IPS-20b (cell line): ENCODE results near the gene TF.
A peak's percentile ranks its signal among the peaks of the same experiment; 100 is the strongest.

Experiments used
- H3K27ac ChIP-seq: one replicate; pipeline ENCODE4 v1.5.1; 2013; ENCODE audit warnings: low read length
- H3K27me3 ChIP-seq: 2 replicates; pipeline ENCODE4 v1.6.1; 2013; ENCODE audit warnings: mild to moderate bottlenecking, low read length, inconsistent platforms; ENCODE audit not compliant: insufficient read depth
- H3K36me3 ChIP-seq: 2 replicates; pipeline ENCODE4 v1.6.1; 2013; ENCODE audit warnings: low read depth, mild to moderate bottlenecking, inconsistent platforms, low read length, moderate library complexity; ENCODE audit not compliant: insufficient read depth
- H3K4me1 ChIP-seq: 2 replicates; pipeline ENCODE4 v1.6.1; 2013; ENCODE audit warnings: mild to moderate bottlenecking, control low read depth, inconsistent platforms, low read length, moderate library complexity; ENCODE audit not compliant: insufficient read depth
- H3K4me3 ChIP-seq: 2 replicates; pipeline ENCODE4 v1.5.1; 2013; ENCODE audit warnings: mild to moderate bottlenecking, low read length, inconsistent platforms
- H3K9ac ChIP-seq: 2 replicates; pipeline ENCODE4 v1.6.1; 2013; ENCODE audit warnings: low read depth, mild to moderate bottlenecking, inconsistent platforms, low read length, moderate library complexity
- H3K9me3 ChIP-seq: 2 replicates; pipeline ENCODE4 v1.6.1; 2013; ENCODE audit warnings: mild to moderate bottlenecking, low read depth, low read length, inconsistent platforms; ENCODE audit not compliant: insufficient read depth

Gene TF

GRCh38 chr3:133799794-133800585 lies 53.8 kb downstream of the TF start:
- no peak overlapping the region for H3K27ac ChIP-seq
- H3K9ac ChIP-seq = no peak overlapping the region
- peaks cover 6% of the 10 kb centered on the region for H3K9me3 ChIP-seq
- H3K4me3 ChIP-seq = no peak overlapping the region
- H3K27me3 ChIP-seq = 0 out of 2 replicates have a peak, but pooled peaks cover 5% of the 10 kb centered on the region
- H3K4me1 ChIP-seq = no peaks in the 10 kb centered on the region
- H3K36me3 ChIP-seq = no peaks in the 10 kb centered on the region

DNA sequence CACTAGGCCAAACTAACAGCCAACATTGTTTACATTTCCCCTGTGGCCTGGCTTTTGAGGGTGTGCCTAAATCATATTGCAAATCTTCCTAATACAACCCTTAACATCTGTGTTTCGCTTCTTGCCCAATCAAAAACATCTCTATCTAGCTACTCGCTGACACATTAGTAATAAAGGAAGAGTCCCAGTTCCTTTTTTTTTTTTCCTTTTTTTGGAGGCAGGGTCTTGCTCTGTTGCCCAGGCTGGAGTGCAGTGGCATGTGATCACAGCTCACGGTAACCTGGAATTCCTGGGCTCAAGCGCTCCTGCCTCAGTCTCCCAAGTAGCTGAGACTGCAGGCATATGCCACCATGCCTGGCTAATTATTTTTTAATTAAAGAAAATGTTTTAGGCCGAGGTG lies 57.3 kb downstream of the TF start:
- peaks cover 11% of the 10 kb centered on the region for H3K36me3 ChIP-seq
- H3K9ac ChIP-seq = no peak overlapping the region
- H3K4me1 ChIP-seq = no peaks in the 10 kb centered on the region
- 0 out of 2 replicates have a peak, but pooled peaks cover 5% of the 10 kb centered on the region for H3K27me3 ChIP-seq
- no peaks in the 10 kb centered on the region for H3K9me3 ChIP-seq
- no peak overlapping the region for H3K4me3 ChIP-seq
- H3K27ac ChIP-seq = no peak overlapping the region

DNA sequence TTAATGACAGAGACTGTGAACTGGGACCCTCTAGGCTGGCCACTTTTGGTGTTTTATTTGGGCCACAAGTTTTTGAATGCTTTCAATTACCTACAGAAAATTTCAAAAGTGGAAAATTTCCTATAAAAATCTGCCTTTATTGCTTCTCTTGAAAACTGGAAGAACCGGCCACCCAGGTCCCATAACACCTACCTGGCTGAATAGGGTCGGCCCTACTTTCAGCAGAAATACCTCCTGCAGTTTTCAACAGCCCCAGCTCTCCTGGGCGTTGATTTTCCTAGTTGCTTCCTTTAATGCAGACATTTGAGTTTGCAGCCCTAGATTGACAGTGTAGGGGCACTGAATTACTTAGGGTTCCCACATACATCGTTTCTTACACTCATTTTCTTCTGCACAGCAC lies 58.7 kb downstream of the TF start:
- H3K27ac ChIP-seq = no peak overlapping the region
- no peak overlapping the region for H3K9ac ChIP-seq
- no peaks in the 10 kb centered on the region for H3K4me1 ChIP-seq
- peaks cover 20% of the 10 kb centered on the region for H3K36me3 ChIP-seq
- H3K27me3 ChIP-seq = 0 out of 2 replicates have a peak, but pooled peaks cover 4% of the 10 kb centered on the region
- no peaks in the 10 kb centered on the region for H3K9me3 ChIP-seq
- H3K4me3 ChIP-seq = peak overlapping the region; percentile 90

DNA sequence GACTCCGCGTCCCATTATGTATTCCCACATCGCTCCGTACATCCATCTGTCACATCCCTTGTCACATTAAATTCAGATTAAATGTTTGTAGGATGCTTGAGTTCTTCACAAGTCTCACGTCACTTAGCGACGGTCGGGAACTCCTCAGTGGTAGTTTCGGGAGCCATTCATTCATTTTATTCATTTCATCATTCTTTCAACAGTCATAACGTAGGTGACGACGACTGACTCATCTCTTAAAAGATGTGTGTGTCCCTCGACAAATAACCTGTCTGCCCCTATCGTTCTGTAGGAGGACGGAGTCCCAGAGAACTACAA lies 59.1 kb downstream of the TF start:
- no peaks in the 10 kb centered on the region for H3K9me3 ChIP-seq
- H3K4me3 ChIP-seq = peak overlapping the region; percentile 90
- H3K4me1 ChIP-seq = no peaks in the 10 kb centered on the region
- H3K36me3 ChIP-seq = peaks cover 25% of the 10 kb centered on the region
- H3K27me3 ChIP-seq = no peaks in the 10 kb centered on the region
- no peak overlapping the region for H3K27ac ChIP-seq
- H3K9ac ChIP-seq = no peak overlapping the region

- H3K4me3 ChIP-seq = peak within 1 kb of the TSS; percentile 90
- no peak within 1 kb of the TSS for H3K27ac ChIP-seq
- peaks cover 30% of the 10 kb centered on the region for H3K36me3 ChIP-seq
- H3K9me3 ChIP-seq = no peaks in the 10 kb centered on the region
- no peaks in the 10 kb centered on the region for H3K4me1 ChIP-seq
- H3K9ac ChIP-seq = peak within 1 kb of the TSS; percentile 79
- no peaks in the 10 kb centered on the region for H3K27me3 ChIP-seq
These were observed 59.7 kb downstream of the TF start, which contains the start of gene SRPRB for GRCh38 chr3:133805702-133806475. Gene SRPRB (plus strand): TSS chr3:133805815. CDS start chr3:133805849, 34 bp downstream.

DNA sequence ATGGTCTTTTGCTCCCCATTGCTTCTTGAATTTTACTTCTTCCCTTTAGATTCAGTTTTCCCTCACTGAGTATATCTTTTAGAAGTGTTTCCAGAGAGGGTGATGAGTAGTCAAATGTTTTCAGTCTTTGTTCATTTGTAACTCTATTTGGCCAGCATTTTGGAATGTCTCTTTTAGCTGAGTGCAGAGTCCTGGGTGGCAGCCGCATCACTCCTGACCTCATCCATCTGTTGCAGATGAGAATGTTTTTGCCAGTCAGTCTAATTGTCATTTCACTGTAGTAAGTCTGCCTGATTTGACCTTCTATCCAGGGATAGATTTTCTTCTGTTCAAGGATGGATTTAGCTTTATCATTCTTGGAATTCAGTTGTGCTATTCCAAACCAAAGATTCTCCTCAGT lies 66.7 kb downstream of the TF start:
- peaks cover 90% of the 10 kb centered on the region for H3K36me3 ChIP-seq
- no peaks in the 10 kb centered on the region for H3K27me3 ChIP-seq
- no peak overlapping the region for H3K27ac ChIP-seq
- no peak overlapping the region for H3K4me3 ChIP-seq
- no peak overlapping the region for H3K9ac ChIP-seq
- no peaks in the 10 kb centered on the region for H3K4me1 ChIP-seq
- no peaks in the 10 kb centered on the region for H3K9me3 ChIP-seq

- Histone ChIP-seq H3K4me3 (no peak overlapping the region), H3K4me1 (no peaks in the 10 kb centered on the region), H3K36me3 (peaks cover 87% of the 10 kb centered on the region), H3K9ac (no peak overlapping the region), H3K27me3 (no peaks in the 10 kb centered on the region), H3K9me3 (no peaks in the 10 kb centered on the region), H3K27ac (no peak overlapping the region)
These were observed 69.2 kb downstream of the TF start for GRCh38 chr3:133815386-133815785.

DNA sequence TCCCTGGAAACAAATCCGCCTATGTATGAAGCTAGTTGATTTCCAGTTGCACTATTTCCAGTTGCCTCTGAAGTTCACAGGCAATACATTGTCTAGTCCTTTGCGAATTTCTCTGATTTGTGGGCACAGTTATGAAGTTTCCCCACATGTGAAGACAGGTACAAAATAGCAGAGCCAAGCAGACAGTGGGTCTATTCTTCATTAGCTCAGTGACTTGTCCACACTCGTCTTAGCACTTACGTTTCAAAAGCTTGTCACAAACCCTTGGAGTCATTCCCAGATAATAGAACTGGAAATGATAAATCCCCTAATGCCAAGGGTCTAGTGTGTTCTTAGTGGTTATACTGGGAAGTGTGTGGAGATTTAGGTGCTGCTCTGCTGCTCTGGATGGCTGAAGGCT lies 73.9 kb downstream of the TF start:
- Histone ChIP-seq H3K9me3 (no peaks in the 10 kb centered on the region), H3K4me1 (peaks cover 16% of the 10 kb centered on the region; the same call in 1 of the 2 replicates), H3K36me3 (peaks cover 89% of the 10 kb centered on the region), H3K27me3 (no peaks in the 10 kb centered on the region), H3K27ac (no peak overlapping the region), H3K9ac (no peak overlapping the region), H3K4me3 (no peak overlapping the region)

- H3K9ac ChIP-seq = no peak overlapping the region
- H3K9me3 ChIP-seq = no peaks in the 10 kb centered on the region
- no peak overlapping the region for H3K27ac ChIP-seq
- H3K36me3 ChIP-seq = peaks cover 84% of the 10 kb centered on the region
- H3K4me1 ChIP-seq = peaks cover 16% of the 10 kb centered on the region; the same call in 1 of the 2 replicates
- peak overlapping the region; percentile 12 for H3K4me3 ChIP-seq
- H3K27me3 ChIP-seq = no peaks in the 10 kb centered on the region
These were observed 74.9 kb downstream of the TF start for GRCh38 chr3:133820889-133821675.

DNA sequence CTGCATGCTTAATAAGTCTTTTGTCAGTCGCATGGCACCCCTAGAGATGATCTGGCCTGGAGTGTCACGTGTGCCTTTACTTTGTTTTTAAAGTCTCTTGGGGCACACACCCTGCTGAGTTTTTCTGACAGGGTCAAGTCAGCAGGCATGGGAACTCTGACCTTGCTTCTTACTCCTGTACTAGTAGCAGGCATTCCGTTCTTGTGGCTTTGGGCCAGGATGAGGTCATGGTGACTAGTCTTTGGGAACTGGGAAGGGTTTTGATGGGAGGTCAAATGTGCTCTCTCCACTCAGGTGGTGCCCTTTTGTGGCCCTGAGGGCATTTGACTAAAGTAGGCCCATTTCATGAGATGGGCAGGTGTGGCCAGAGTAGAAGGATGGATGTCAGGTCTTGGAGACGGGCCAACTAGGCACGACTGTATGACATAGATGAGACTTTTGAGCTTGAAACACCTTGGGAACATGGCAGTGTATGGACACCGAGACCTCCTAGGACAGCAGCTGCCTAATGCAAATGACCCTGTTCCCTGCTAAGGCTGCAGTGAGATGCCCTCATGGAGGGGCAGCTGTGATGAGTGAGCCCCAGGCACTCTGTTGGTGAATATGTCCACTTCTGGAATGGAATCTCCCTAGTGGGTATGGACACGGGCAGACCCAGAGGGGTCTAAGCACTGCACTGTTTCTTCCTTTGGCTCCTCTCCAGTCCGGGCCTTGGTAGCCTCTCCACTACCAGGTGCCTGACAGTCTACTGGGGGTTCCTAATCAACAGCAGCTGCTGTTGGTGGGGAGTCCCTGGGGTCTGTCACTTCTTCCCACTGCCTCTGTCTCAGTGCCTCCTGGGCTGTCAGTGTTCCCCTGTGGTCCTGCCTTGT lies 75.8 kb downstream of the TF start:
- peaks cover 74% of the 10 kb centered on the region for H3K36me3 ChIP-seq
- H3K4me3 ChIP-seq = peak overlapping the region; percentile 12
- no peaks in the 10 kb centered on the region for H3K9me3 ChIP-seq
- H3K27ac ChIP-seq = no peak overlapping the region
- no peak overlapping the region for H3K9ac ChIP-seq
- H3K27me3 ChIP-seq = no peaks in the 10 kb centered on the region
- peaks cover 16% of the 10 kb centered on the region; the same call in 1 of the 2 replicates for H3K4me1 ChIP-seq
